CD14-positive monocyte (primary cell): ENCODE results near the gene PDPK1. TPM values are rescaled to one million over a fixed set of nuclear protein-coding genes. Genes with fewer than 3 reads are reported as not detected.

Source experiments
- DNase-seq, 3 donors: peaks; one replicate each; pipeline ENCODE4 v3.0.0-alpha.2; 2011 to 2022
- H2AFZ ChIP-seq: 2 replicates; pipeline ENCODE4 v1.6.0; 2012; ENCODE audit warnings: mild to moderate bottlenecking, low read depth, low read length, inconsistent platforms; ENCODE audit not compliant: insufficient read depth, poor library complexity, severe bottlenecking
- H3K27ac ChIP-seq, 2 donors: 1 replicate in 1 of 2; 2 replicates in 1 of 2; pipeline ENCODE4 v1.5.1; 2012 to 2013; ENCODE audit warnings: low read length in 2 of 2, control low read depth in 1 of 2, inconsistent platforms in 1 of 2, low read depth in 1 of 2, mild to moderate bottlenecking in 1 of 2
- H3K27me3 ChIP-seq, 2 donors: one replicate each; pipeline versions ENCODE4 v1.6.0 to v1.6.1; 2011 to 2013; ENCODE audit warnings: low read length in 2 of 2; ENCODE audit not compliant: control insufficient read depth in 2 of 2, insufficient read depth in 2 of 2
- H3K36me3 ChIP-seq, 2 donors: replicated peaks in 1 of 2; 1 replicate in 1 of 2; 2 replicates in 1 of 2; pipeline versions ENCODE4 v1.5.1 to v1.6.1; 2012 to 2013; ENCODE audit warnings: low read length in 2 of 2, control low read depth in 1 of 2, inconsistent platforms in 1 of 2, mild to moderate bottlenecking in 1 of 2; ENCODE audit not compliant: insufficient read depth in 2 of 2, control insufficient read depth in 1 of 2
- H3K4me1 ChIP-seq, 2 donors: 1 replicate in 1 of 2; 2 replicates in 1 of 2; pipeline versions ENCODE4 v1.5.1 to v1.6.1; 2012 to 2013; ENCODE audit warnings: low read length in 2 of 2, control low read depth in 1 of 2, inconsistent platforms in 1 of 2, mild to moderate bottlenecking in 1 of 2, moderate library complexity in 1 of 2; ENCODE audit not compliant: insufficient read depth in 2 of 2, control insufficient read depth in 1 of 2
- H3K4me2 ChIP-seq: replicated peaks from 2 replicates; pipeline ENCODE3; 2012; ENCODE audit warnings: low read length, moderate library complexity, mild to moderate bottlenecking; ENCODE audit not compliant: poor library complexity, severe bottlenecking; ENCODE audit errors: extremely low read depth
- H3K4me3 ChIP-seq, 3 experiments: fragments of 200-600 bp in 1 of 3; sonication (generic) in 1 of 3; replicated peaks in 1 of 3; 1 replicate in 2 of 3; 2 replicates in 1 of 3; pipeline ENCODE4 v1.5.1; 2011 to 2013; ENCODE audit warnings: low read length in 3 of 3, mild to moderate bottlenecking in 3 of 3, control low read depth in 2 of 3, low read depth in 2 of 3, inconsistent platforms in 1 of 3, moderate library complexity in 1 of 3
- H3K79me2 ChIP-seq: 2 replicates; pipeline ENCODE4 v1.6.0; 2012; ENCODE audit warnings: mild to moderate bottlenecking, control low read depth, inconsistent platforms, low read length, moderate library complexity; ENCODE audit not compliant: insufficient read depth
- H3K9ac ChIP-seq: 2 replicates; pipeline ENCODE4 v1.6.0; 2017; ENCODE audit warnings: low read length, mild to moderate bottlenecking; ENCODE audit not compliant: insufficient read depth, poor library complexity, severe bottlenecking
- H3K9me3 ChIP-seq, 2 donors: replicated peaks in 1 of 2; 1 replicate in 1 of 2; 2 replicates in 1 of 2; pipeline versions ENCODE4 v1.5.1 to v1.6.1; 2012 to 2013; ENCODE audit warnings: low read length in 2 of 2, control low read depth in 1 of 2; ENCODE audit not compliant: control insufficient read depth in 1 of 2, insufficient read depth in 1 of 2
- H4K20me1 ChIP-seq: 2 replicates; pipeline ENCODE4 v1.6.0; 2012; ENCODE audit warnings: mild to moderate bottlenecking, low read length, control low read depth, moderate library complexity; ENCODE audit not compliant: insufficient read depth
- H3K27ac Mint-ChIP-seq, 7 donors: one replicate each; pipeline ENCODE4 v1.8.0; 2020; ENCODE audit warnings: mild to moderate bottlenecking in 7 of 7, mixed read lengths in 7 of 7, moderate library complexity in 6 of 7, inconsistent platforms in 2 of 7
- H3K27me3 Mint-ChIP-seq, 3 donors: one replicate each; pipeline ENCODE4 v1.8.0; 2021 to 2022; ENCODE audit warnings: low read depth in 3 of 3, mild to moderate bottlenecking in 3 of 3, mixed read lengths in 3 of 3, moderate library complexity in 3 of 3, inconsistent platforms in 1 of 3
- H3K36me3 Mint-ChIP-seq, 2 donors: one replicate each; pipeline ENCODE4 v1.8.0; 2020; ENCODE audit warnings: mixed read lengths in 2 of 2, inconsistent platforms in 1 of 2, mild to moderate bottlenecking in 1 of 2
- H3K4me1 Mint-ChIP-seq: one replicate; pipeline ENCODE4 v1.8.0; 2020; ENCODE audit warnings: mild to moderate bottlenecking, mixed read lengths
- H3K4me3 Mint-ChIP-seq, 2 donors: one replicate each; pipeline ENCODE4 v1.8.0; 2020; ENCODE audit warnings: mild to moderate bottlenecking in 2 of 2, mixed read lengths in 2 of 2, moderate library complexity in 1 of 2
- H3K9me3 Mint-ChIP-seq, 7 donors: one replicate each; pipeline ENCODE4 v1.8.0; 2020 to 2022; ENCODE audit warnings: mixed read lengths in 7 of 7, mild to moderate bottlenecking in 6 of 7, moderate library complexity in 6 of 7, inconsistent platforms in 2 of 7
- CTCF ChIP-seq: fragments of 200-600 bp; IDR thresholded peaks from one replicate; pipeline ENCODE4 v1.8.0; 2022; ENCODE audit warnings: antibody characterized with exemption, mild to moderate bottlenecking
- WGBS: methylation state at CpG from one replicate; pipeline ENCODE4 v1.1.5; 2013; ENCODE audit warnings: missing lambda C conversion rate; ENCODE audit not compliant: insufficient coverage; 5-methylcytosine and 5-hydroxymethylcytosine counted together
- intact Hi-C, 2 donors: fragments of 100-400 bp; cut with micrococcal nuclease; formaldehyde crosslinking; loops; one replicate each; pipeline versions ENCODE4 v1.15.0 to v1.15.1; 2023
- polyA plus RNA-seq, 3 donors: library from polyadenylated mRNA; depleted of rRNA in 1 of 3; unstranded in 2 of 3; stranded (reverse) in 1 of 3; fragments of 300-500 nt in 2 of 3; fragments of >200 nt in 1 of 3; fragmentation: Illumina TruSeq in 2 of 3; gene quantifications; 1 replicate in 2 of 3; 2 replicates in 1 of 3; pipeline ENCODE4 v1.2.3, GENCODE V29; 2012 to 2021

Gene PDPK1
- polyA plus RNA-seq, 3 donors = 35.6 to 45.9 (median 38.6) TPM

DNA sequence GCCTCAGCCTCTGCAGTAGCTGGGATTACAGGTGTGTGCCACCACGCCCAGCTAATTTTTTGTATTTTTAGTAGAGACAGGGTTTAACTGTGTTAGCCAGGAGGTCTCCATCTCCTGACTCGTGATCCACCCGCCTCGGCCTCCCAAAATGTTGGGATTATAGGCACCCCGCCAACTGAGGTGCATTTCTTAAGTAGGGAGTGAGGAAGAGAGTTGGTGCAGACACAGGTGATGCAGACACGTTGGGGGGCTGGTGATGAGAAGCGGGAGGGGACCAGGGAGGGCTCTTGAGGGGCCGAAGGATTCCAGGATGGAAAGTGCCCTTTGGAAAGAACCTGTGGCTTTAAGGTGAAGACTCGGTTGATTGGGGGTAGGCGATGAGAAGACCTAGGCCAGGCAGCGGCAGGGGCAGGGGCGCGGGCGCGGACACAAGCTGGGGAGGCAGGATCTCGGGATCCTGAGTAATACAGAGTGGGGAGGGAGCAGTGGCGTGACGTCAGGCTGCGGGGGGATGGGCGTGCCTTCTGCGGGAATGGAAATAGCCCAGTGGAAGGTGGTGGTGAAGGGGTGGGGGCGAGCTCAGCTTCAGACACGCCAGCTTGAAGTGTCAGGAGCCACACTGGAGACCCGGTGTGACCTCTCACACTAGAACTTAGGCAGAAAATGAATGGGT is 26.6 kb upstream of the PDPK1 start:
- Histone ChIP-seq H3K27me3 (no peaks in the 10 kb centered on the region), H3K36me3 (no peaks in the 10 kb centered on the region), H3K4me1 (peaks cover 73 to 86% of the 10 kb centered on the region in 2 donors), H3K9me3 (no peaks in the 10 kb centered on the region), H2AFZ (no peak overlapping the region), H3K27ac (no peak overlapping the region), H3K4me3 (no peak overlapping the region), H3K4me2 (no peak overlapping the region), H3K79me2 (peaks cover 59% of the 10 kb centered on the region), H3K9ac (no peak overlapping the region), H4K20me1 (peaks cover 18% of the 10 kb centered on the region)
- peaks cover 81% of the 10 kb centered on the region for H3K4me1 Mint-ChIP-seq
- peak overlapping the region in 6 of 7 donors; percentile 9 to 73 (median 27) for H3K27ac Mint-ChIP-seq
- H3K4me3 Mint-ChIP-seq = peak overlapping the region in 1 of 2 donors; percentile 11
- WGBS = 86% methylated on average over 24 of the region's 24 CpGs
- peaks cover 0 to 8% (median 0%) of the 10 kb centered on the region in 7 donors for H3K9me3 Mint-ChIP-seq
- TF ChIP-seq CTCF = no peak
- peaks cover 3 to 6% (median 6%) of the 10 kb centered on the region in 3 donors for H3K27me3 Mint-ChIP-seq
- H3K36me3 Mint-ChIP-seq = peaks cover 14 to 15% of the 10 kb centered on the region in 2 donors
- peak in 1 of 3 donors; percentile 59 for DNase-seq
- intact Hi-C loops = no loop called here

DNA sequence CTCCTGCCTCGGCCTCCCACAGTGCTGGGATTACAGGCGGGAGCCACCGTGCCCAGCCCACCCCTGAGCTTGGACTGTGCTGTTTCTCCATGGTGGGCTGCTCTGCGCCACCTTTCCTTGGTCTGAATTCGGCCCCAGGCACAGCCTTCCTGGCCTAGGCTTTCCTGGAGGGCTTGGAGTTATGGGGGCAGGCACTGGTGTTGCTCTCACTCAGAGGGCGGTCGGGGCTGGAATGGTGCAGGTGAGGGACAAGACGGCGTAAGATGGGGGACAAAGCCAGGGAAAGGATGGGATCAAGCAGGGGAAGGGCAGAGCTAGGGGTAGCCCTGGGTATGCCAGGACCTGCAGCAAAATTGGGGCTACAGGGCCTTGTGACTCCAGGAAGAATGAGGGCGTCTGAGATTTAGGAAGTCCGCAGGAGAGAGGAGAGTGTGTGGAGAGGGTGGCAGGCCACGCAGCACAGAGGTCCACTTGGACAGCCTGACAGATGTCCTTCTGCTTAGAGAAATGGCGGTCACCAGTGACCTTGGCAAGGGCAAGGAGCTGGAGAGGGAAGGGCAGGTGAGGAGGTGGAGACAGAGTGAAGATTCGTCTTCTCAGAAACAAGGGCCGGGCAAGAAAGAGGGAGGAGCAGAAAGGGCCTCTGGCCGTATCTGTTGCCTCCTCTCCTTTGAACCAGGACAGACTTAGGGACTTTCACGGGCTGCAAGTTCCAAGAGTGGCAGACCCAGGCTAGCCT is 25.7 kb upstream of the PDPK1 start:
- 88% methylated on average over 17 of the region's 17 CpGs for WGBS
- Histone ChIP-seq H3K9me3 (no peaks in the 10 kb centered on the region), H3K9ac (no peak overlapping the region), H3K27me3 (no peaks in the 10 kb centered on the region), H4K20me1 (peaks cover 27% of the 10 kb centered on the region), H3K79me2 (peaks cover 68% of the 10 kb centered on the region), H3K36me3 (peaks cover 0 to under 1% of the 10 kb centered on the region in 2 donors), H2AFZ (peak overlapping the region; percentile 81), H3K4me1 (peaks cover 73 to 86% of the 10 kb centered on the region in 2 donors), H3K4me3 (no peak overlapping the region), H3K4me2 (no peak overlapping the region), H3K27ac (no peak overlapping the region)
- peak overlapping the region in 5 of 7 donors; percentile 2 to 99 (median 88) for H3K27ac Mint-ChIP-seq
- DNase-seq = peak in 1 of 3 donors; percentile 12
- peaks cover 3 to 6% (median 6%) of the 10 kb centered on the region in 3 donors for H3K27me3 Mint-ChIP-seq
- H3K36me3 Mint-ChIP-seq = peaks cover 23 to 24% of the 10 kb centered on the region in 2 donors
- peaks cover 0 to 9% (median 0%) of the 10 kb centered on the region in 7 donors for H3K9me3 Mint-ChIP-seq
- TF ChIP-seq CTCF = no peak
- intact Hi-C loops = no loop called here
- H3K4me1 Mint-ChIP-seq = peaks cover 82% of the 10 kb centered on the region
- peak overlapping the region; percentile 66 to 85 for H3K4me3 Mint-ChIP-seq
